OCI-LY1 (cell line): ENCODE measurements around the gene GPR39.

ENCODE experiments used
- EZH2 ChIP-seq: fragments of 200-600 bp; sonication (generic), shearing (Covaris generic); IDR thresholded peaks from 2 replicates; pipeline ENCODE4 v1.8.0; 2017; ENCODE audit warnings: borderline replicate concordance, mixed run types, mild to moderate bottlenecking, antibody characterized with exemption, low read length, moderate library complexity, mixed read lengths
- TF ChIP-seq, protein P1 (sequence below): fragments of 200-600 bp; sonication (generic), shearing (Covaris generic); IDR thresholded peaks from 2 replicates; pipeline ENCODE4 v1.5.1; 2017; ENCODE audit warnings: mild to moderate bottlenecking, antibody characterized with exemption, low read length, moderate library complexity, mixed read lengths

DNA sequence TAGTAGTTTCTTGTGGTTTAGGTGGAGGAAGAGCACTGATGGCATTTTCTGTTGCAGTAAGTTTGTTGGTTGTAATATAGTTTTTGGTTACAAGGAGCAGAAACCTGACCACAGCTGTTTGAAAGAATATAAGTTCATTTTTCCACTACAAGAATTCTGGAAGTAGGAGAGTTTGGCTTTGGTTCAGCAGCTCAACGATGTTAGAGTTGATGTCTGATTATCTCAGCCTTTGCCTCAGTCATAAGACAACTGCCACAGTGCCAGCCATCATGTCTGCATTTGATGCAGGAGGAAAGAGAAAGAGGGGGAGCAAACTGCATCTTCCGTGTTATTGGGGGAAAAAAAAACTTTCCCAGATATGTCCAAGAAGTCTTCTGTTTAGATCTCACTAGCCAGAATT lies 134.3 kb downstream of the GPR39 start:
- TF ChIP-seq, protein P1, sequence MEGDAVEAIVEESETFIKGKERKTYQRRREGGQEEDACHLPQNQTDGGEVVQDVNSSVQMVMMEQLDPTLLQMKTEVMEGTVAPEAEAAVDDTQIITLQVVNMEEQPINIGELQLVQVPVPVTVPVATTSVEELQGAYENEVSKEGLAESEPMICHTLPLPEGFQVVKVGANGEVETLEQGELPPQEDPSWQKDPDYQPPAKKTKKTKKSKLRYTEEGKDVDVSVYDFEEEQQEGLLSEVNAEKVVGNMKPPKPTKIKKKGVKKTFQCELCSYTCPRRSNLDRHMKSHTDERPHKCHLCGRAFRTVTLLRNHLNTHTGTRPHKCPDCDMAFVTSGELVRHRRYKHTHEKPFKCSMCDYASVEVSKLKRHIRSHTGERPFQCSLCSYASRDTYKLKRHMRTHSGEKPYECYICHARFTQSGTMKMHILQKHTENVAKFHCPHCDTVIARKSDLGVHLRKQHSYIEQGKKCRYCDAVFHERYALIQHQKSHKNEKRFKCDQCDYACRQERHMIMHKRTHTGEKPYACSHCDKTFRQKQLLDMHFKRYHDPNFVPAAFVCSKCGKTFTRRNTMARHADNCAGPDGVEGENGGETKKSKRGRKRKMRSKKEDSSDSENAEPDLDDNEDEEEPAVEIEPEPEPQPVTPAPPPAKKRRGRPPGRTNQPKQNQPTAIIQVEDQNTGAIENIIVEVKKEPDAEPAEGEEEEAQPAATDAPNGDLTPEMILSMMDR: no peak
- TF ChIP-seq EZH2: no peak
